Uterus (tissue), 2 donors: Measurements from ENCODE around the gene VPS54.

Experiments used
- POLR2A ChIP-seq, 2 donors: fragments of 450-650 bp; IDR thresholded peaks; one replicate each; pipeline ENCODE4 v1.6.1; 2016; ENCODE audit warnings: antibody characterized with exemption in 2 of 2, mild to moderate bottlenecking in 1 of 2, moderate library complexity in 1 of 2
- TF ChIP-seq, protein P1 (sequence below), 4 experiments: fragments of 200-600 bp in 2 of 4; fragments of 450-650 bp in 2 of 4; sonication (generic) in 2 of 4; IDR thresholded peaks; one replicate each; pipeline ENCODE4 v1.5.1; 2016 to 2019; ENCODE audit warnings: antibody characterized with exemption in 4 of 4, mild to moderate bottlenecking in 2 of 4, moderate library complexity in 1 of 4

DNA sequence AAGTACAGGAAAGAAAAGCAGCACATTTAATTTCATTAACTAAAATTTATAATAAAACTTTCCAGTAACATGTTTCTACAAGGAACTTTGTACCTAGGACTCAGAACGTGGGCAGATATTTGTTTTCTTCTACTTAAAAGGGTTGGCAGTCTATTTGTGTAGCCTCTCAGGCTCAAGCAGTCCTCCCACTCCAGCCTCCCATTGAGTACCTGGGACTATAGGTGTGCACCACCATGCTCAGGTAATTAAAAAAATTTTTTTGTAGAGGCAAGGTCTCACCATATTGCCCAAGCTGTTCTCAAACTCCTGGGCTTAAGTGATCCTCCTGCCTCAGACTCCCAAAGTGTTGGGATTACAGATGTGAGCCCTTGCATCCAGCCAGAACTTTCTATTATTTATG is 140.7 kb downstream of the VPS54 start:
- no peak for TF ChIP-seq POLR2A (IDR thresholded peaks at IDR 0.05)
- TF ChIP-seq, protein P1, sequence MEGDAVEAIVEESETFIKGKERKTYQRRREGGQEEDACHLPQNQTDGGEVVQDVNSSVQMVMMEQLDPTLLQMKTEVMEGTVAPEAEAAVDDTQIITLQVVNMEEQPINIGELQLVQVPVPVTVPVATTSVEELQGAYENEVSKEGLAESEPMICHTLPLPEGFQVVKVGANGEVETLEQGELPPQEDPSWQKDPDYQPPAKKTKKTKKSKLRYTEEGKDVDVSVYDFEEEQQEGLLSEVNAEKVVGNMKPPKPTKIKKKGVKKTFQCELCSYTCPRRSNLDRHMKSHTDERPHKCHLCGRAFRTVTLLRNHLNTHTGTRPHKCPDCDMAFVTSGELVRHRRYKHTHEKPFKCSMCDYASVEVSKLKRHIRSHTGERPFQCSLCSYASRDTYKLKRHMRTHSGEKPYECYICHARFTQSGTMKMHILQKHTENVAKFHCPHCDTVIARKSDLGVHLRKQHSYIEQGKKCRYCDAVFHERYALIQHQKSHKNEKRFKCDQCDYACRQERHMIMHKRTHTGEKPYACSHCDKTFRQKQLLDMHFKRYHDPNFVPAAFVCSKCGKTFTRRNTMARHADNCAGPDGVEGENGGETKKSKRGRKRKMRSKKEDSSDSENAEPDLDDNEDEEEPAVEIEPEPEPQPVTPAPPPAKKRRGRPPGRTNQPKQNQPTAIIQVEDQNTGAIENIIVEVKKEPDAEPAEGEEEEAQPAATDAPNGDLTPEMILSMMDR (IDR thresholded peaks at IDR 0.05) = no peak
